ENCODE results near the gene RASA1.
"Not testable (repeated sequence)": the region's sequence is repeated elsewhere in the genome, so short reads cannot be mapped to it uniquely, and the experiment has no call there.

The RASA1 gene

DNA sequence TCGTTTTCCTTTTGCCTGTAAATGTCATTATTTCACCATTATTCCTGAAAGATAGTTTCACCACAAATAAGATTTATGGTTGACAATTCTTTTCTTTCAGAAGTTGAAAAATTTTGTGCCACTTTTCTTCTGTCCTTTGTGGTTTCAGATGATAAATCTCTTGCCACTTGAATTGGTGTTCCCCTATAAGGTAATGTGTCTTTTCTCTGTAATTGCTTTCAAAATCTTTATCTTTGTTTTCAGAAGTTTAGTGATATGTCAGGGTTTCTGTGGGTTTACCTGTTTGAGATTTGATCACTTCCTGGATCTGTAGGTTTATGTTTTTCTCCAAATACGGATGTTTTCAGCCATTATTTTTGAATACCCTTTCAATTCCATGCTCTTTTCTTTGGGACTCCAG lies 14.6 kb downstream of the RASA1 start:
- DNase-seq (ENCODE audit: low read depth), result no peak

DNA sequence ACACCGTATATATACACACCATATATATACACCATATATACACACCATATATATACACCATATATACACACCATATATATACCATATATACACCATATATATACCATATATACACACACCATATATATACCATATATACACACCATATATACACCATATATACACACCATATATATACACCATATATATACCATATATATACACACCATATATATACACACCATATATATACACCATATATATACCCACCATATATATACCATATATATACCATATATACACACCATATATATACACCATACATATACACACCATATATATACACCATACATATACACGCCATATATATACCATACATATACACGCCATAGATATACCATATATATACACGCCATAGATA lies 19.6 kb downstream of the RASA1 start:
- DNase-seq (ENCODE audit: low read depth), result not testable (repeated sequence)

DNA sequence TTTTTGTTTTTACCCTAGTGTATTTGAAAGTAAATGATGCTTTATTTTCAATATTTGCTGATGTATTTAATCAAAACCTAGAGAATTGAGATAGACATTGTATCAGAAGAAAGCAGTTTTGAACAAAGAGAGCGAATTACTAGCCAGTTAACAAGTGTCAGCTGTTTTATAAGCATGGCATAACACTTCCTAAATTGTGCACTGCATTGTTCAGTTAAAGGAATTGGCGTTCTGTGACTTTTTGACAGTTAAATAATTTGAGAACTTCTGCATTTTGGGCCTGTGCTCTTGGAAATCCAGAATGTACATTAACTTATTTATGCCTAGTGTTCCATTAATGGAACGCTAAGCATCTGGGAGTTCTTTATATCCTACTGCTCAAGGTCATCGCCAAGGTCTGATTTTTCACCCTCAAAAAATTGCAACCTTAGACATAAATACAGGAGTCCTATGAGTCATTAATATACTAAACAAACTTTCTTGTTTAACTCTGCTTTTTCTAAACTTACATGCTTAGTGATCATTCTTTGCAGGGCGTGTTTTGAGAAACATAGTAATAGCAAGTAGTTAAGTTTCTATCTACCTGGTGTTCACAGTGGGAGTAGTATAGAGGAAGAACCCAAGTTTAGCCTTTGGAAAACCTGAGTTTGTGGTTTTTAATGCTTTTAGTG lies 31.1 kb downstream of the RASA1 start:
- no peak for DNase-seq (ENCODE audit: low read depth)

GRCh38 chr5:87300176-87300575 lies 32.5 kb downstream of the RASA1 start:
- DNase-seq (ENCODE audit: low read depth), result no peak

DNA sequence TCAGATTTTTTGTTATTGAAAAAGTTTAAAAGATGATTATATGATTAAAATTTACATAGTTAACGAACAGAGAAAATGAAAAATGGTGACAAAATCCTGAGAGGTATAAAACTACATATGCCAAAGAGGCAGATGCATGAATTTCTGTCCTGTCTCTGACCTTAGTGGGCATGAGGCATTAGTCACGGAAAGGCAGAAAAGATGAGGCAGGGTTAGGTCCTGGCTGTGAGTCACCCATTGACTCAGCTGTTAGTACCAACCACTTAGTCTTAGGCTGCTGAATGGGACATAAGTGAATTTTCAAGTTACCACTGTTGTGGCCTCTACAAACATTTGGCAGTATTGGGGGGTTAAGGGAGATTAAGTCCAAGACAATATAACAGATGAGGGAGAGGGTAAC lies 33.1 kb downstream of the RASA1 start:
- DNase-seq (ENCODE audit: low read depth), result peak; percentile 24

DNA sequence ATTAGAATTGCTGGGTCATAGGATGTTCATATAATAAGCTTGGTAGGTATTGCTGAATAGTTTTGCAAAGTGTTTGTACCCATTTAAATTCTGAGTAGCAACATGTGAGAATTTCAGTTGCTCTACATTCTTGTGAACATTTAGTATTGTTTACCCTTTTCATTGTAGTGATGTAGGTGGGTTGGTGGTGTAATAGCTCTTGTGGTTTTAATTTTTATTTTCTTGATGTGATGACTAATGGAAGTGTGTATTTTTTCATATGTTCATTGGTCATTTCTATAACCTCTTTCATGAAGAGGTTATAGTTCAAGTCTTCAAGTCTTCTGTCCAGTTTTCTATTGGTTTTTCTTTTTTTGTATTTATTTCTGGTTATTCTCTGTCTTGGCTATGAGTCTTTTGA lies 34.4 kb downstream of the RASA1 start:
- no peak for DNase-seq (ENCODE audit: low read depth)

- DNase-seq (ENCODE audit: low read depth), result no peak
Observed at GRCh38 chr5:87303324-87303723, 35.6 kb downstream of the RASA1 start.

DNA sequence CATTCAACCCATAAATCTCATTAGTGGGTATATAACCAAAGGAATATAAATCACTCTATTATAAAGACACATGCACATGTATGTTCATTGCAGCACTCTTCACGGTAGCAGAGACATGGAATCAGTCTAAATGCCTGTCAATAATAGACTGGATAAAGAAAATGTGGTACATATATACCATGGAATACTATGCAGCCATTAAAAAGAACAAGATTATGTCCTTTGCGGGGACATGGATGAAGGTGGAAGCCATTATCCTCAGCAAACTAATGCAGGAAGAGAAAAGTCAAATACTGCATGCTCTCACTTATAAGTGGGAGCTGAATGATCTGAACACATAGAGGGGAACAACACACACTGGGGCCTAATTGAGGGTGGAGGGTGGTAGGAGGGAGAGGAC lies 38.4 kb downstream of the RASA1 start:
- DNase-seq (ENCODE audit: low read depth), result not testable (repeated sequence)

GRCh38 chr5:87307796-87308423 lies 40.2 kb downstream of the RASA1 start:
- no peak for DNase-seq (ENCODE audit: low read depth)

DNA sequence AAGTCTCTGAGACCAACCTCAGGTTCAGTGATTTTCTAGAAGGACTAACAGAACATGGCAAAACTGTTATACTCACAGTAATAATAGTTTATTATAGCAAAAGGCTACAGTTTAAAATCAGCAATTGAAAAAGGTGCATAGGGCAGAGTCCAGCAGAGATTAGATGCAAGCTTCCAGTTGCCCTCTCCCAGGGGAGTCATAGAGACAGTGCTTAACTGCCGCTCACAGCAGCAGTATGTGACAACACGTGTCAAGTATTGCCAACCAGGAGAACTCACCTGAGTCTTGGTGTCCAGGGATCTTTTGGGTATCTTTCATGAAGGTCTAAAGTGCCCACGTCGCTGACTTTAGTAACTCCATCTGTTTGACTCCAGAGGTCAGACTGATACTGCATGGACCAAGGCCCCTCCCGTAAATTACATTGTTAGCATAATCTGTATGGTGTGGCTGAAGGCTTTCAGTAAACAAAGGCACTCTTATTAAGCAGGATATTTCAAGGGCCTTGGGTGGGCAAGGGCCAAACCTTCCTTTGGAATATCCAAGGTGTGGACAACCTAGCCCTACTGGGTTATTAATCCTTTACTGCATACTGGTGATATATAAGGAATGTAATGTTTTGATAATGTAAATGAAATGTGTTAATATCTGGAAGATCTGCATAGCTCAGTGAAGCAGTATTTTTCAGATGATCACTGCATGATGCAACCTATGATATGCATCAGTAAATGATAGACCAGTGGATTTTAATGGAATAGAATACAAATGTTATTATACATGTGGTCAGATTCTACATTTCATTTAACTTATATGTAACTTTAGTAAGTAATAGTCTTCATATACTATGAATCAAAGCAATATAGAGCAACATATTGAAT lies 44.0 kb downstream of the RASA1 start:
- DNase-seq (ENCODE audit: low read depth), result no peak

DNA sequence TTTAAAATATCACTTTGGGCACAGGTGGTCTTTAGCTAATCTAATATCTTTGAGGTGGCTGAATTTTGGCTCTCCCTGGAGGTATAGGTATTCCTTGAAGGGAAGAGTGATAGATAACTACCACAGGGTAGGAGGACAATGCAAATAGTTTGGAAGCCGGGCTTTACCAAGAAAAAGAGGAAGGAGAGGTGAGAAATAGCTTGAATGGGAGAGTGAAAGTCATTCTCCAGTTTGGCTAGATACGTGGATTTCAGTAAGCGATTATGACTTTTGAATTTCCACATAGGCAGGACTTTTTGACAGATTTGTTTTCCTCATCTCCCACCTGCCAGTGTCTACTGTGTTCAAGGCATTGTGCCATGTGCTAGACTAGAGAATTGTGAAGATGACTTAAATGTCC lies 45.5 kb downstream of the RASA1 start:
- DNase-seq (ENCODE audit: low read depth), result no peak

DNA sequence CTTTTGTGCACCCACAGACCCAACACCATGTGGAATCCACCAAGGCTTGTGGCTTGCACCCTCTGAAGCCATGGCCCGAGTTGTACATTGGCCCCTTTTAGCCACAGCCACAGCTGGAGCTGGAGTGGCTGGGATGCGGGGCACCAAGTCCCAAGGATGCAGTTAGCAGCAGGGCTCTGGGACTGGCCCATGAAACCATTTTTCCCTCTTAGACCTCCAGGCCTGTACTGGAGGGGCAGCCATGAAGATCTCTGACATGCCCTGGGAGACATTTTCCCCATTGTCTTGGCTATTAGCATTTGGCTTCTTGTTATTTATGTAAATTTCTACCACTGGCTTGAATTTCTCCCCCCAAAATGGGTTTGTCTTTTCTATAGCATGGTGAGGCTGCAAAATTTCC lies 51.8 kb downstream of the RASA1 start:
- no peak for DNase-seq (ENCODE audit: low read depth)

DNA sequence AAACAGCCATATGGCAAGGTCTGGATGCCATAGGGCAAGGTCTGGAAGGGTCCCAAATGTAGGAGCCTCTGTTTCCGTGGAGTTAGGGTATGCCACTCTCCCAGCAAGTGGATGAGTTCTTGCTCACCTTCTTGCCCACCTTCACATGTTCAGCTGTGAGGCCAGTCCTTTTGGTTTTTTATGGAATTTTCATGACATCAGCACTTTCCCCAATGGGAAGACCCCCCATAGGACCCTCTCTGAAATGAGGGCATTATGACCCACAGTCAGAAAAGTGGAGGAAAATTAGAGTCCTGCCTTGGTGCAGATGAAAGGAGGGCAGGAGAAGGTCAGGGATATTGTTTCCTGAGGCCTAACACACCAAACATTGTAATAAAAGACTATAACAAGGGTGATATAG lies 53.9 kb downstream of the RASA1 start:
- no peak for DNase-seq (ENCODE audit: low read depth)

DNA sequence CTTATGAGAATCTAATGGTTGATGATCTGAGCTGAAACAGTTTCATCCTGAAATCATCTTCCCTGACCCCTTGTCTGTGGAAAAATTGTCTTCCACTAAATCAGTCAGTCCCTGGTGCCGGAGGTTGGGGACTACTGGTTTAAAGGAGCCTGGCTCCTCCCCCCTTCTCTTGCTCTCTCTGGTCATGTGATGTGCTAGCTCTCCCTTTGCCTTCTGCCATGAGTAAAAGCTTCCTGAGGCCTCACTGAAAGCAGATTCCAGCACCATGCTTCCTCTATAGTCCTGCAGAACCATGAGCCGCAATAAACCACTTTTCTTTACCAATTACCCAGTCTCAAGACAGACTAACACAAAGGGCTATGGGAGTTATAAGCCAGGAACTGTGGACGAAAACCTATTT lies 54.7 kb downstream of the RASA1 start:
- no peak for DNase-seq (ENCODE audit: low read depth)

DNA sequence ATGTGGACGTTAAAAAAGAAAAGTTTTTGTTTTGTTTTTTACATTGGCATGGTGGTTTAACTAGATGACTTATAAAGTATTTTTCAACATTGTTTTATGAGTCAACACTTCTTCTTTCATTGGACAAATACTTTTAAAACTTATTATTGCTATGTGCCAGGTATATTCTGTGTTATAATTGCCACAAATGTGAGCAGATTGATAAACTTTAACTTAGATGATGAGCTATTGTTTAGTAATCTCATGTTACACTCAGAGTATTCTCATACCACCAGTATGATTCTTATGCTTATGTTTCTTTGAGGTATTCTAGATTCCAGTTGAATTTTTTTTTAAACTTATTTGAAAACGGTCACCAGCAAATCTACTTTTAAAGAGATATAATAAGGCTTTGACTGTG lies 60.3 kb downstream of the RASA1 start:
- DNase-seq (ENCODE audit: low read depth), result no peak

GRCh38 chr5:87329114-87329513 lies 61.4 kb downstream of the RASA1 start:
- no peak for DNase-seq (ENCODE audit: low read depth)

GRCh38 chr5:87339986-87340385 lies 72.3 kb downstream of the RASA1 start:
- DNase-seq (ENCODE audit: low read depth), result no peak

GRCh38 chr5:87340716-87341115 lies 73.0 kb downstream of the RASA1 start:
- no peak for DNase-seq (ENCODE audit: low read depth)

DNA sequence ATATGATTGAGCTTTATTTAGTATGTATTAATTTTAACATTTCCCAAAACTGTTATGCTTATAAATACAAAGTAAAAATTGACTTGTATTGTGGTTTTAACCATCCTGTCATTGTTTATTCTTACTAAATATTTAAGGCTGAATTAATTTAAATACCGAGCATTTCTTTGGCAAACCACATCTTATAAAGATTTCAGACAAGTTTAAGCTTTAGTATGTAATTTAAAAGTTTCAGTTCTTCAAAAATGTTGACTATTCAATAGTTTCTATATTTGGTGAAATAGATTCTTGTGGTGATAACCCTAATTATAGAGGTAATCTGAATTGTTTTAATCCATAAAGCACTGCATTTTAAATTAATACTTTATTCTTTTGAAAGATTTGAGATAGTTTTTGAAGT lies 79.6 kb downstream of the RASA1 start:
- DNase-seq (ENCODE audit: low read depth), result no peak

- no peak for DNase-seq (ENCODE audit: low read depth)
Observed at GRCh38 chr5:87347841-87348240, 80.2 kb downstream of the RASA1 start.

- DNase-seq (ENCODE audit: low read depth), result no peak
Observed at GRCh38 chr5:87354496-87354895, 86.8 kb downstream of the RASA1 start.

- DNase-seq (ENCODE audit: low read depth), result no peak
Observed at GRCh38 chr5:87359106-87359505, 91.4 kb downstream of the RASA1 start.

DNA sequence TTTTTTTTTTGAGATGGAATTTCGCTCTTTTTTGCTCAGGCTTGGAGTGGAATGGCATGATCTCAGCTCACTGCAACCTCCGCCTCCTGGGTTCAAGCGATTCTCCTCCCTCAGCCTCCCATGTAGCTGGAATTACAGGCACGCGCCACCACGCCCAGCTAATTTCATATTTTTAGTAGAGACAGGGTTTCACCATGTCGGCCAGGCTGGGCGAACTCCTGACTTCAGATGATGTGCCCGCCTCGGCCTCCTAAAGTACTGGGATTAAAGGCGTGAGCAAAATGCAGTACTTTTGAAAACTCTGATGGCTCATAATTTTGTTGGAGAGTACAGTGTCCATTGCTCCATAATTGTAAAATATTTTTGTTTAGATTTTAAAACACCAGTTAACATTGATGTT lies 92.4 kb downstream of the RASA1 start:
- DNase-seq (ENCODE audit: low read depth), result no peak
